IMR-90 (cell line): ENCODE data around the gene ZNF641. TPM values are rescaled to one million over a fixed set of nuclear protein-coding genes. Genes with fewer than 3 reads are reported as not detected.

Experiments
- ATAC-seq: fragments of 200-7000 bp; cut with Tn5 transposase; 2 replicates; pipeline ENCODE4 v1.9.1; 2020; ENCODE audit warnings: low read depth, mild to moderate bottlenecking, moderate library complexity
- BruUV-seq: library from RNA; stranded (reverse); fragments of 400-500 nt; replicated peaks from 2 replicates; lab custom pipeline; 2021; lab: Mats Ljungman, UMichigan
- CTCF ChIA-PET: fragments of 300-600 bp; formaldehyde crosslinking; extraction: SDS; loops from one replicate; lab custom pipeline; 2021; ENCODE audit warnings: antibody characterized with exemption; lab: Yijun Ruan, JAX
- POLR2A ChIA-PET: fragments of 300-600 bp; sonication (Branson Sonifier 250); formaldehyde crosslinking; loops from one replicate; lab custom pipeline; 2022; ENCODE audit warnings: antibody characterized with exemption; ENCODE audit not compliant: unreplicated experiment; lab: Charles Lee
- DNase-seq: peaks from one replicate; pipeline ENCODE4 v3.0.0; 2013
- H2AFZ ChIP-seq: replicated peaks from 2 replicates; pipeline ENCODE3; 2013; ENCODE audit warnings: low read length, mild to moderate bottlenecking; ENCODE audit not compliant: poor library complexity
- H2AK5ac ChIP-seq: 2 replicates; pipeline ENCODE4 v1.6.1; 2013; ENCODE audit warnings: low read depth, low read length, inconsistent platforms
- H2AK9ac ChIP-seq: replicated peaks from 2 replicates; pipeline ENCODE3; 2013; ENCODE audit warnings: mild to moderate bottlenecking, low read depth, low read length, moderate library complexity; ENCODE audit not compliant: poor library complexity
- H2BK120ac ChIP-seq: 2 replicates; pipeline ENCODE4 v1.6.1; 2013; ENCODE audit warnings: low read depth, low read length, inconsistent platforms
- H2BK15ac ChIP-seq: 3 replicates; pipeline ENCODE4 v1.6.1; 2013; ENCODE audit warnings: low read depth, low read length, inconsistent platforms
- H2BK20ac ChIP-seq: 2 replicates; pipeline ENCODE4 v1.6.1; 2013; ENCODE audit warnings: low read depth, mild to moderate bottlenecking, inconsistent platforms, low read length, moderate library complexity
- H2BK5ac ChIP-seq: 2 replicates; pipeline ENCODE4 v1.6.1; 2013; ENCODE audit warnings: mild to moderate bottlenecking, low read depth, low read length, inconsistent platforms; ENCODE audit not compliant: poor library complexity, severe bottlenecking
- H3K14ac ChIP-seq: replicated peaks from 2 replicates; pipeline ENCODE4 v1.6.1; 2013; ENCODE audit warnings: low read depth, low read length, inconsistent platforms
- H3K18ac ChIP-seq: 2 replicates; pipeline ENCODE4 v1.6.1; 2013; ENCODE audit warnings: low read depth, low read length, control low read depth
- H3K23ac ChIP-seq: 2 replicates; pipeline ENCODE4 v1.6.1; 2013; ENCODE audit warnings: low read depth, low read length, inconsistent platforms
- H3K27ac ChIP-seq: 2 replicates; pipeline ENCODE4 v1.5.1; 2013; ENCODE audit warnings: mild to moderate bottlenecking, control low read depth, low read length; ENCODE audit not compliant: insufficient read depth
- H3K27me3 ChIP-seq: 2 replicates; pipeline ENCODE4 v1.6.1; 2013; ENCODE audit warnings: low read length; ENCODE audit not compliant: control insufficient read depth, insufficient read depth
- H3K36me3 ChIP-seq: 2 replicates; pipeline ENCODE4 v1.6.1; 2013; ENCODE audit warnings: low read length, mixed read lengths; ENCODE audit not compliant: control insufficient read depth, insufficient read depth
- H3K4ac ChIP-seq: 2 replicates; pipeline ENCODE4 v1.6.1; 2013; ENCODE audit warnings: low read depth, low read length, inconsistent platforms
- H3K4me1 ChIP-seq: 2 replicates; pipeline ENCODE4 v1.6.1; 2013; ENCODE audit warnings: low read length, mixed read lengths; ENCODE audit not compliant: control insufficient read depth, insufficient read depth
- H3K4me2 ChIP-seq: 2 replicates; pipeline ENCODE4 v1.6.1; 2013; ENCODE audit warnings: low read depth, mild to moderate bottlenecking, control low read depth, low read length, moderate library complexity
- H3K4me3 ChIP-seq: 2 replicates; pipeline ENCODE4 v1.5.1; 2013; ENCODE audit warnings: low read depth, mild to moderate bottlenecking, control low read depth, low read length, moderate library complexity; ENCODE audit not compliant: insufficient read depth
- H3K56ac ChIP-seq: 2 replicates; pipeline ENCODE4 v1.6.1; 2013; ENCODE audit warnings: low read length, inconsistent platforms; ENCODE audit not compliant: insufficient read depth; ENCODE audit errors: extremely low read depth
- H3K79me1 ChIP-seq, 2 experiments: 2 replicates each; pipeline ENCODE4 v1.6.1; 2013; ENCODE audit warnings: low read length in 2 of 2, inconsistent platforms in 1 of 2, low read depth in 1 of 2
- H3K9ac ChIP-seq: 2 replicates; pipeline ENCODE4 v1.6.1; 2013; ENCODE audit warnings: low read depth, low read length, control low read depth
- H3K9me1 ChIP-seq: 2 replicates; pipeline ENCODE4 v1.6.1; 2013; ENCODE audit warnings: low read length, inconsistent platforms; ENCODE audit not compliant: insufficient read depth
- H3K9me3 ChIP-seq: 2 replicates; pipeline ENCODE4 v1.6.1; 2013; ENCODE audit warnings: low read length; ENCODE audit not compliant: control insufficient read depth, insufficient read depth
- H4K20me1 ChIP-seq: 2 replicates; pipeline ENCODE4 v1.6.1; 2013; ENCODE audit warnings: low read length, inconsistent platforms; ENCODE audit not compliant: insufficient read depth
- H4K5ac ChIP-seq: 2 replicates; pipeline ENCODE4 v1.6.1; 2013; ENCODE audit warnings: mild to moderate bottlenecking, low read depth, low read length, control low read depth
- H4K8ac ChIP-seq, 2 experiments: 2 replicates each; pipeline ENCODE4 v1.6.1; 2013; ENCODE audit warnings: low read depth in 2 of 2, low read length in 2 of 2, control low read depth in 1 of 2, inconsistent platforms in 1 of 2
- H4K91ac ChIP-seq: 2 replicates; pipeline ENCODE4 v1.6.1; 2013; ENCODE audit warnings: low read depth, low read length, inconsistent platforms; ENCODE audit not compliant: insufficient read depth
- CHD1 ChIP-seq: IDR thresholded peaks from 2 replicates; pipeline ENCODE4 v1.6.1; 2012; ENCODE audit warnings: low read depth, low read length, improper control_type of control experiment
- MAZ ChIP-seq: IDR thresholded peaks from 2 replicates; pipeline ENCODE4 v1.6.1; 2012; ENCODE audit warnings: low read depth, mild to moderate bottlenecking, low read length, improper control_type of control experiment, moderate library complexity, borderline replicate concordance
- MXI1 ChIP-seq: IDR thresholded peaks from 2 replicates; pipeline ENCODE4 v1.6.1; 2012; ENCODE audit warnings: low read depth, mild to moderate bottlenecking, low read length, moderate library complexity, borderline replicate concordance
- RFX5 ChIP-seq: IDR thresholded peaks from 2 replicates; pipeline ENCODE4 v1.8.0; 2012; ENCODE audit warnings: low read depth, mild to moderate bottlenecking, low read length, moderate library complexity
- WGBS, 2 experiments: methylation state at CpG; one replicate each; pipeline versions ENCODE4 v1.1.5 to v1.1.7; 2013; ENCODE audit warnings: missing lambda C conversion rate in 2 of 2; ENCODE audit not compliant: insufficient read length in 1 of 2; ENCODE audit errors: extremely low coverage in 2 of 2; 5-methylcytosine and 5-hydroxymethylcytosine counted together
- dilution Hi-C: fragments of 300-500 bp; cut with HindIII; formaldehyde crosslinking; loops from one replicate; pipeline ENCODE4 v1.14.3; 2018; ENCODE audit warnings: low sequenced_read_pairs; ENCODE audit not compliant: unreplicated experiment
- in situ Hi-C: fragments of 300-500 bp; cut with MboI; formaldehyde crosslinking; loops from 3 replicates; pipeline ENCODE4 v1.14.3; 2019; ENCODE audit warnings: low sequenced_read_pairs, inconsistent platforms, mixed read lengths
- intact Hi-C: fragments of 100-400 bp; cut with micrococcal nuclease; formaldehyde crosslinking; loops from 2 replicates; pipeline ENCODE4 v1.10.0; 2022
- polyA plus RNA-seq, 3 experiments: library from polyadenylated mRNA; depleted of rRNA; stranded (reverse); fragments of >200 nt; gene quantifications; 2 replicates each; pipeline ENCODE4 v1.2.3, GENCODE V29; 2012; ENCODE audit warnings: low replicate concordance in 1 of 3
- total RNA-seq: library from RNA; depleted of rRNA; stranded (reverse); fragments of >200 nt; gene quantifications from 2 replicates; pipeline ENCODE4 v1.2.3, GENCODE V29; 2012
- TF ChIP-seq, protein P1 (sequence below): fragments of 150-350 bp; IDR thresholded peaks from 2 replicates; pipeline ENCODE4 v1.6.1; 2016; ENCODE audit warnings: low read depth, mild to moderate bottlenecking, low read length, moderate library complexity, borderline replicate concordance
- TF ChIP-seq, protein P2 (sequence below): fragments of 150-350 bp; IDR thresholded peaks from 2 replicates; pipeline ENCODE4 v1.6.1; 2017; ENCODE audit warnings: mild to moderate bottlenecking, antibody characterized with exemption, low read length, low read depth

Gene ZNF641
- total and polyA plus RNA-seq, 2 of the 4 experiments (the other 2 are of a cell fraction) = 2.5 to 5.2 TPM

DNA sequence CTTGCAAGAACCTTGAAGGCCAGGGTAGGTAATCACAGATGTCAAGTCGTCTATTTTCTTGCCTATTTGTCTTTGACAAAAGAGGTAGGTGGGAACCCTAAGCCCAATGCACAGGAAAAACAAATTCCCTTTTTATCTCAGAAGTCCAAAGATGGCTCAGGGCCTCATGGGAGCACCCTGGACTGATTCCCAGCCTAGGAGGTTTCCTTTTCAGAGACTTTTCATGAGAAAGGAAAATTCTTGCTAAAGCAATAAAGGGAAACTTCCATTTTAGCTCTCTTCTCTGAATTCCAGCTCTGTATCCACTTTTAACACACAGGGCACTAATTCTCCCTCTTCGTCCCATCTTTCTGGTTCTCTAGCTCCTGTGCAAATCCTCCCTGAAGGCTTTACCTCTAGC, 1.2 kb downstream of the ZNF641 start:
- H2AK9ac ChIP-seq = no peak overlapping the region
- H3K9ac ChIP-seq = no peak overlapping the region
- no peaks in the 10 kb centered on the region for H3K9me3 ChIP-seq
- no peak overlapping the region for H3K56ac ChIP-seq
- no peak overlapping the region for H2AFZ ChIP-seq
- no peak overlapping the region for H3K18ac ChIP-seq
- no peak for ATAC-seq
- dilution Hi-C loops = no loop called here
- H3K27ac ChIP-seq = no peak overlapping the region
- H4K8ac ChIP-seq = no peak overlapping the region
- H4K91ac ChIP-seq = no peak overlapping the region
- no TSS peak for BruUV-seq
- no peak overlapping the region for H3K4me3 ChIP-seq
- no peaks in the 10 kb centered on the region for H3K9me1 ChIP-seq
- H3K4me1 ChIP-seq = no peaks in the 10 kb centered on the region; the same call in 1 of the 2 replicates
- intact Hi-C loops = no loop called here
- no peak overlapping the region for H2BK20ac ChIP-seq
- peak overlapping the region; percentile 56 for H3K4me2 ChIP-seq
- in situ Hi-C loops = no loop called here
- H2AK5ac ChIP-seq = no peak overlapping the region
- no peak for TF ChIP-seq CHD1
- no peak for TF ChIP-seq MXI1
- TF ChIP-seq MAZ = no peak
- TF ChIP-seq RFX5 = no peak
- TF ChIP-seq, protein P1, sequence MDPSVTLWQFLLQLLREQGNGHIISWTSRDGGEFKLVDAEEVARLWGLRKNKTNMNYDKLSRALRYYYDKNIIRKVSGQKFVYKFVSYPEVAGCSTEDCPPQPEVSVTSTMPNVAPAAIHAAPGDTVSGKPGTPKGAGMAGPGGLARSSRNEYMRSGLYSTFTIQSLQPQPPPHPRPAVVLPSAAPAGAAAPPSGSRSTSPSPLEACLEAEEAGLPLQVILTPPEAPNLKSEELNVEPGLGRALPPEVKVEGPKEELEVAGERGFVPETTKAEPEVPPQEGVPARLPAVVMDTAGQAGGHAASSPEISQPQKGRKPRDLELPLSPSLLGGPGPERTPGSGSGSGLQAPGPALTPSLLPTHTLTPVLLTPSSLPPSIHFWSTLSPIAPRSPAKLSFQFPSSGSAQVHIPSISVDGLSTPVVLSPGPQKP = no peak
- TF ChIP-seq, protein P2, sequence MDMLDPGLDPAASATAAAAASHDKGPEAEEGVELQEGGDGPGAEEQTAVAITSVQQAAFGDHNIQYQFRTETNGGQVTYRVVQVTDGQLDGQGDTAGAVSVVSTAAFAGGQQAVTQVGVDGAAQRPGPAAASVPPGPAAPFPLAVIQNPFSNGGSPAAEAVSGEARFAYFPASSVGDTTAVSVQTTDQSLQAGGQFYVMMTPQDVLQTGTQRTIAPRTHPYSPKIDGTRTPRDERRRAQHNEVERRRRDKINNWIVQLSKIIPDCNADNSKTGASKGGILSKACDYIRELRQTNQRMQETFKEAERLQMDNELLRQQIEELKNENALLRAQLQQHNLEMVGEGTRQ = no peak
- POLR2A ChIA-PET = no interaction called here
- H2BK5ac ChIP-seq = no peak overlapping the region
- H3K4ac ChIP-seq = no peak overlapping the region
- H3K14ac ChIP-seq = no peak overlapping the region
- H3K27me3 ChIP-seq = 0 out of 2 replicates have a peak, but pooled peaks cover 1% of the 10 kb centered on the region
- H4K5ac ChIP-seq = no peak overlapping the region
- H4K20me1 ChIP-seq = no peaks in the 10 kb centered on the region
- H2BK120ac ChIP-seq = no peak overlapping the region
- DNase-seq = no peak
- no peak overlapping the region for H3K23ac ChIP-seq
- CTCF ChIA-PET = no interaction called here
- 86% methylated on average over 1 of the region's 2 CpGs; no CpG with 5 or more reads in 1 of the 2 experiments for WGBS, 2 experiments
- H3K36me3 ChIP-seq = peaks cover 8% of the 10 kb centered on the region; the same call in 1 of the 2 replicates
- H3K79me1 ChIP-seq = 0 out of 4 replicates have a peak, but pooled peaks cover 0 to 3% of the 10 kb centered on the region in 2 experiments
- H2BK15ac ChIP-seq = no peak overlapping the region
